ENCODE measurements around the gene PCGF2. TPM values are rescaled to one million over a fixed set of nuclear protein-coding genes. Genes with fewer than 3 reads are reported as not detected.
"Not testable (repeated sequence)": the region's sequence is repeated elsewhere in the genome, so short reads cannot be mapped to it uniquely, and the experiment has no call there.

Gene PCGF2
- total RNA-seq, 2 experiments from 2014 or later: 2.6 to 3.3 TPM

DNA sequence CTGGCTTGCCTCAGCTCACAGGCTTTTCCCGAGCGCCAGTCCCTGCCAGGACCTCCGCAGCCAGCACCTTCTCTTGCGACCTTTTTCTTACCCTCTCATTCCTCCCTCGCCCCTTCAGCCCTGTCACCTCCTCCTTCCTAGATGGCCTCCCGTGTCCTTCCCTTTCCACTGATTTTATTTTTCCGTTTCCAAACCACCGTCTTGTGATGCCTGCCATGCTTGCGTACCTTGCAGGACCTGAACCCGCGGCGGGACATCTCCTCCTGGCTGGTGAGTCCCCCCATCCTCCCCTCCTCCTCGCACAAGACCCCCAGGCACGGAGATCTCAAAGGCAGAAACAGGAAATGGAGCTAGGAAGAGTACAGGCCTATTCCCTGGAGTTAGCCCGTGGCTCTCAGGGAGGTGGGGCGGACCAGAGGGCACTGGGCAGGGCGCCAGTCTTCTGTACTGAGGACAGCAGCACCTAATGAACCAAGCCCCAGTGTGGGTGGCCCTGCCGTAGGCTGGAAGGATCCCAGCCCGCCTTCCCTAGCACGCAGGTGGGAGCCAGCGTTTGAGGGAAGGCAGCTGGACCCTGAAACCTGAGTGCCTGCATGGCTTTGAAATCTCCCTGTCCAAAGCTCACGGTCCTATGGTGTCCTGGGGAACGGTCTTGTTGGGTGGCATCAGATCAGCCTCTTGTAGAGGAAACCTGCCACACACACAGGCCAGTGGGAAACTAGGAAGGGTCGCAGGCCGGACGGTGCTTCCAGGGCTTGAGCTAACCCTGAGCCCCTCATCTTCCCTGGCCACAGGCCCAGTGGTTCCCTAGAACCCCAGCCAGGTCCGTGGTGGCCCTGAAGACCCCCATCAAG is 17.4 kb downstream of the PCGF2 start:
- H3K36me3 Mint-ChIP-seq (ENCODE audit: low read depth): peaks cover 38% of the 10 kb centered on the region
- H3K27ac Mint-ChIP-seq: peak overlapping the region; percentile 92
- H3K4me3 Mint-ChIP-seq: peak overlapping the region; percentile 99
- no peaks in the 10 kb centered on the region for H3K9me3 Mint-ChIP-seq
- ChIA-PET POLR2A (interaction anchor here (0.6 to 4.8 kb wide), 13 partner anchors 8 to 172 kb away, joined by 3 to 52 read pairs (median 5); partner anchors contain the start of genes EPOP, MLLT6, PSMB3 and RPL23), CTCF (interaction anchor here (0.6 to 2.6 kb wide), 7 partner anchors 12 to 173 kb away, joined by 3 to 18 read pairs (median 3); no protein-coding TSS in a partner anchor)
- peaks cover 78% of the 10 kb centered on the region for H3K4me1 Mint-ChIP-seq
- no peak for DNase-seq
- H3K27me3 Mint-ChIP-seq: no peaks in the 10 kb centered on the region

- peak; percentile 90 for DNase-seq
- Mint-ChIP-seq H3K27me3 (no peaks in the 10 kb centered on the region), H3K4me1 (peaks cover 78% of the 10 kb centered on the region), H3K36me3 (ENCODE audit: low read depth) (peaks cover 41% of the 10 kb centered on the region), H3K4me3 (peak within 1 kb of the TSS; percentile 99), H3K27ac (peak within 1 kb of the TSS; percentile 100), H3K9me3 (no peaks in the 10 kb centered on the region)
- CTCF ChIA-PET: interaction anchor here (1.3 to 2.6 kb wide), 4 partner anchors 23 to 52 kb away, joined by 3 to 18 read pairs (median 8); no protein-coding TSS in a partner anchor
- POLR2A ChIA-PET: interaction anchor here (0.9 to 16.6 kb wide), 11 partner anchors 13 to 124 kb away, joined by 3 to 419 read pairs (median 16); partner anchors contain the start of genes EPOP, MLLT6 and RPL23
Observed at GRCh38 chr17:38729886-38730525, 18.1 kb downstream of the PCGF2 start, which contains the start of gene CISD3. CISD3 (plus strand) TSS chr17:38730341; CDS start chr17:38730359, 18 bp downstream.

- Mint-ChIP-seq H3K9me3 (no peaks in the 10 kb centered on the region), H3K27me3 (no peaks in the 10 kb centered on the region), H3K36me3 (ENCODE audit: low read depth) (peaks cover 43% of the 10 kb centered on the region), H3K27ac (peak overlapping the region; percentile 100), H3K4me3 (peak overlapping the region; percentile 50), H3K4me1 (peaks cover 79% of the 10 kb centered on the region)
- POLR2A ChIA-PET: interaction anchor here (1.2 to 16.6 kb wide), 8 partner anchors 12 to 171 kb away, joined by 4 to 419 read pairs (median 15); partner anchors contain the start of genes EPOP, LASP1, MLLT6 and PSMB3
- no peak for DNase-seq
- CTCF ChIA-PET: interaction anchor here (0.8 to 3.5 kb wide), 12 partner anchors 11 to 424 kb away, joined by 3 to 16 read pairs (median 4); partner anchors contain the start of genes EPOP and MLLT6
Observed at GRCh38 chr17:38729368-38729885, 18.7 kb downstream of the PCGF2 start.

- Mint-ChIP-seq H3K9me3 (no peaks in the 10 kb centered on the region), H3K4me1 (peaks cover 74% of the 10 kb centered on the region), H3K27me3 (no peaks in the 10 kb centered on the region), H3K27ac (peak overlapping the region; percentile 100), H3K36me3 (ENCODE audit: low read depth) (peaks cover 46% of the 10 kb centered on the region), H3K4me3 (peak overlapping the region; percentile 73)
- CTCF ChIA-PET: interaction anchor here (0.6 to 3.5 kb wide), 15 partner anchors 10 to 471 kb away, joined by 3 to 16 read pairs (median 5); partner anchors contain the start of genes EPOP, LASP1 and MLLT6
- peak; percentile 81 for DNase-seq
- POLR2A ChIA-PET: interaction anchor here (0.6 to 16.6 kb wide), 21 partner anchors 9 to 472 kb away, joined by 3 to 419 read pairs (median 5); partner anchors contain the start of genes CWC25, EPOP, LASP1 and MLLT6
Observed at GRCh38 chr17:38728290-38728831, 19.8 kb downstream of the PCGF2 start.

DNA sequence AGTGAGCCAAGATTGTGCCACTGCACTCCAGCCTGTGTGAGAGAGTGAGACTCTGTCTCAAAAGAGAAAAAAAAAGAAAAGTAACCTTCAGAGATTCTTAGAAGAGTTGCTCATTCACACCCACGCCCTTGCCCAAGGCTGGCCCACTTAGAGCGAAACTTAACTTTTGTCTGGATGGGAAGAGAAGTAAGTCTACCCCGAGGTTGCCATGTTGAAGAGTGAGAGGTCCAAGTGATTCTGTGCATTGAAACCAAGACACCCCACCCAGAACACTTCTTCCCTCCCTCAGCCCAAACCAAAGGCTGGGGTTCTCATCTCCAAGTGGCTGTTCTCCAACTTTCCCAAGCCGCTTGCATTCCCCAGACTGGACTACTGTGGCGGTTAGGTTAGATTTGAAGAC is 20.4 kb downstream of the PCGF2 start:
- POLR2A ChIA-PET: interaction anchor here (0.6 to 16.6 kb wide), 17 partner anchors 10 to 472 kb away, joined by 3 to 419 read pairs (median 6); partner anchors contain the start of genes CWC25, EPOP, LASP1 and MLLT6
- H3K4me3 Mint-ChIP-seq: peak overlapping the region; percentile 73
- no peaks in the 10 kb centered on the region for H3K27me3 Mint-ChIP-seq
- H3K9me3 Mint-ChIP-seq: no peaks in the 10 kb centered on the region
- H3K4me1 Mint-ChIP-seq: peaks cover 69% of the 10 kb centered on the region
- H3K36me3 Mint-ChIP-seq (ENCODE audit: low read depth): peaks cover 47% of the 10 kb centered on the region
- peak; percentile 78 for DNase-seq
- peak overlapping the region; percentile 100 for H3K27ac Mint-ChIP-seq
- CTCF ChIA-PET: interaction anchor here (0.6 to 3.5 kb wide), 11 partner anchors 8 to 472 kb away, joined by 3 to 16 read pairs (median 4); partner anchors contain the start of genes EPOP and LASP1

GRCh38 chr17:38726145-38726544 is 22.0 kb downstream of the PCGF2 start:
- CTCF ChIA-PET: interaction anchor here (1.6 to 3.5 kb wide), 2 partner anchors 11 to 19 kb away, joined by 3 to 14 read pairs; no protein-coding TSS in a partner anchor
- not testable (repeated sequence) for H3K27me3 Mint-ChIP-seq, DNase-seq, H3K4me3 Mint-ChIP-seq, H3K9me3 Mint-ChIP-seq
- peaks cover 44% of the 10 kb centered on the region for H3K36me3 Mint-ChIP-seq (ENCODE audit: low read depth)
- POLR2A ChIA-PET: interaction anchor here (2.6 to 16.6 kb wide), 3 partner anchors 9 to 128 kb away, joined by 11 to 419 read pairs (median 42); partner anchors contain the start of genes MLLT6 and RPL23
- peak overlapping the region; percentile 70 for H3K27ac Mint-ChIP-seq
- H3K4me1 Mint-ChIP-seq: peaks cover 57% of the 10 kb centered on the region

DNA sequence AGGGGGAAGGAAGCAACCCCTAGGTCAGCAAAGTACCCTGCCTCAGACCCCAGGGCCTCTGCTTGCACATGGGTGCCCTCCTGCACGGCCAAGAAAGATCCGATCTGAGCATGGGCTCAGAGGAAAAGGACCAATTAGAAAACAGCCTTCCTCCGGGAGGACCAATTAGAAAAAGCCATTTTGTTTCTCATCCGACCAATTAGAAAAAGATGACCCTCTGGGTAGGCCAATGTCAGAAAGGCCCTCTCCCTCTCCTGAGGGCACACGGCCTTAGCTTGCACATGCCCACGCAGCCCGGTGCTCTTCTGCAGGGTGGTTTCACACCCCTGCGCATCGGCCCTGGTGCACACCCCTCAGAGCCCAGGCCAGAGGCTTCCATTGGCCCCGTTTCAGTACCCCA is 23.1 kb downstream of the PCGF2 start:
- Mint-ChIP-seq H3K36me3 (ENCODE audit: low read depth) (peaks cover 52% of the 10 kb centered on the region), H3K9me3 (no peaks in the 10 kb centered on the region), H3K27me3 (no peaks in the 10 kb centered on the region), H3K4me1 (peaks cover 52% of the 10 kb centered on the region), H3K27ac (peak overlapping the region; percentile 24), H3K4me3 (no peak overlapping the region)
- CTCF ChIA-PET: no interaction called here
- no peak for DNase-seq
- POLR2A ChIA-PET: interaction anchor here (16.6 kb wide), 1 partner anchor 20 kb away, joined by 419 read pairs; the partner anchor contains the start of gene MLLT6

- Mint-ChIP-seq H3K36me3 (ENCODE audit: low read depth) (peaks cover 54% of the 10 kb centered on the region), H3K9me3 (no peaks in the 10 kb centered on the region), H3K4me3 (no peak overlapping the region), H3K27me3 (no peaks in the 10 kb centered on the region), H3K27ac (peak overlapping the region; percentile 14), H3K4me1 (peaks cover 51% of the 10 kb centered on the region)
- no peak for DNase-seq
- CTCF ChIA-PET: interaction anchor here (1.8 kb wide), 1 partner anchor 10 kb away, joined by 7 read pairs; no protein-coding TSS in a partner anchor
- POLR2A ChIA-PET: interaction anchor here (16.6 kb wide), 1 partner anchor 20 kb away, joined by 419 read pairs; the partner anchor contains the start of gene MLLT6
Observed at GRCh38 chr17:38724337-38724988, 23.7 kb downstream of the PCGF2 start.

DNA sequence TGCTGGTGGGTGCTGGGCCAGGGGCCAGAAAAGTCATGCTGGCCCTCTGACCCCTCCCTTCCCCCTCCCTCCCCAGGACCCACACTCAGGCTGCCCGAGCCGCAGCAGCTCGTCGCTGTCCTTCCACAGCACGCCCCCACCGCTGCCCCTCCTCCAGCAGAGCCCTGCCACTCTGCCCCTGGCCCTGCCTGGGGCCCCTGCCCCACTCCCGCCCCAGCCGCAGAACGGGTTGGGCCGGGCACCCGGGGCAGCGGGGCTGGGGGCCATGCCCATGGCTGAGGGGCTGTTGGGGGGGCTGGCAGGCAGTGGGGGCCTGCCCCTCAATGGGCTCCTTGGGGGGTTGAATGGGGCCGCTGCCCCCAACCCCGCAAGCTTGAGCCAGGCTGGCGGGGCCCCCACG is 26.3 kb downstream of the PCGF2 start:
- Mint-ChIP-seq H3K27me3 (no peaks in the 10 kb centered on the region), H3K9me3 (no peaks in the 10 kb centered on the region), H3K27ac (no peak overlapping the region), H3K4me3 (no peak overlapping the region), H3K4me1 (peaks cover 26% of the 10 kb centered on the region), H3K36me3 (ENCODE audit: low read depth) (peaks cover 52% of the 10 kb centered on the region)
- no peak for DNase-seq
- CTCF ChIA-PET: interaction anchor here (0.6 to 1.5 kb wide), 2 partner anchors 14 to 34 kb away, joined by 3 read pairs; no protein-coding TSS in a partner anchor
- POLR2A ChIA-PET: interaction anchor here (2.2 to 16.6 kb wide), 2 partner anchors 14 to 17 kb away, joined by 8 to 419 read pairs; partner anchors contain the start of gene MLLT6

DNA sequence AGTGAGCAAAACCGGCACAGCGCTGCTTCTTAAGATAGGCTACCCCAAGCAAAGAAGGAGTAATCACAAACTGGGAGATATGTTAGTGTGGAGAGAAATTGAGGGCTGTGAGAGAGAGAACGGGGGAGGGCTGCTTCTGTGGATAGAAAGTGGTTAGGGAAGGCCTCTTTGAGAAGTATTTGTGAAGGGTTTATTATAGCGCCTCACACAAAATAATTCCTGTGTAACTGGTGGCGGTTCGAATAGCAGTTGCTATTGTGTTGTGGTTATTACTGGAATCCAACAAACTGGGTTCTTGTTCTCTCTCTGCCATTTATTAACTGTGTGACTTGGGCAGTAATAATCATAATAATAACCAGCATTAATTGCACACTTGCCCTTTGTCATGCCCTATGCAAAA is 27.2 kb downstream of the PCGF2 start:
- CTCF ChIA-PET: no interaction called here
- POLR2A ChIA-PET: interaction anchor here (16.6 kb wide), 1 partner anchor 16 kb away, joined by 419 read pairs; the partner anchor contains the start of gene MLLT6
- Mint-ChIP-seq H3K4me3 (no peak overlapping the region), H3K36me3 (ENCODE audit: low read depth) (peaks cover 53% of the 10 kb centered on the region), H3K9me3 (no peaks in the 10 kb centered on the region), H3K27ac (no peak overlapping the region), H3K4me1 (peaks cover 20% of the 10 kb centered on the region), H3K27me3 (no peaks in the 10 kb centered on the region)
- no peak for DNase-seq

DNA sequence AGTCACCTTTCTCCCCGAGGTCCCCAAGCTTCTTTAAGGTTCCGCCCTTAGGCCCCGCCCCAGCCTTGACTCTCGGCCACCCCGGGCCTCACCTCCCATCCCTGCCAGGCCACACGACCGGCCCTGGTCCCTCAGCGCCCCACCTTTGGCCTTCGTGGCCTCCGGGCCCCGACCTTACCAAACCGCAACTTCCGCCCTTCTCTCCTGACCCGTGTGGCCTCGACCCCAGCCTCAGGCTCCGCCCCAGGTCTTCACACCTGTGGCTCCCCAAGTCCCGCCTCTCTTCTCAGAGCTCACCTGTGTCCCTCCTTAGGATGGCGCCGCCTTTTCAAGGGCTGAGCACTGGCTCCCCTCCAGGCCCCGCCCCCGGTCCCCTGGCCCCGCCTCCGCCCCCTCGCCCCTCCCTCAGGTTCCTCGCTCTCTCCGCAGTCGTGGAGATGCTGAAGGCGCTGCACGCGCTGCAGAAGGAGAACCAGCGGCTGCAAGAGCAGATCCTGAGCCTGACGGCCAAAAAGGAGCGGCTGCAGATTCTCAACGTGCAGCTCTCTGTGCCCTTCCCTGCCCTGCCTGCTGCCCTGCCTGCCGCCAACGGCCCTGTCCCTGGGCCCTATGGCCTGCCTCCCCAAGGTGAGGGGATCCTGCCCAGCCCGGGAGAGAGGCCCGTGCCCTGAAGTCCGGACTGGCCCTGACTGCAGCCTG is 28.0 kb downstream of the PCGF2 start:
- no peak overlapping the region for H3K27ac Mint-ChIP-seq
- no peak for DNase-seq
- no peak overlapping the region for H3K4me3 Mint-ChIP-seq
- POLR2A ChIA-PET: interaction anchor here (16.6 kb wide), 1 partner anchor 15 kb away, joined by 419 read pairs; the partner anchor contains the start of gene MLLT6
- H3K27me3 Mint-ChIP-seq: no peaks in the 10 kb centered on the region
- CTCF ChIA-PET: interaction anchor here (0.9 kb wide), 1 partner anchor 9 kb away, joined by 4 read pairs; no protein-coding TSS in a partner anchor
- H3K36me3 Mint-ChIP-seq (ENCODE audit: low read depth): peaks cover 60% of the 10 kb centered on the region
- no peaks in the 10 kb centered on the region for H3K9me3 Mint-ChIP-seq
- H3K4me1 Mint-ChIP-seq: peaks cover 18% of the 10 kb centered on the region
